CD4-positive, alpha-beta T cell treated with Interleukin-15 for 1 hour (primary cell): ENCODE data around the gene TRPV3.
A peak's percentile ranks its signal among the peaks of the same experiment; 100 is the strongest.
"Not testable (repeated sequence)": the region's sequence is repeated elsewhere in the genome, so short reads cannot be mapped to it uniquely, and the experiment has no call there.

ENCODE experiments used
- DNase-seq: peaks from one replicate; pipeline ENCODE4 v3.0.0-alpha.2; 2020

The TRPV3 gene

GRCh38 chr17:3519472-3519871, 38.1 kb downstream of the TRPV3 start:
- not testable (repeated sequence) for DNase-seq

DNA sequence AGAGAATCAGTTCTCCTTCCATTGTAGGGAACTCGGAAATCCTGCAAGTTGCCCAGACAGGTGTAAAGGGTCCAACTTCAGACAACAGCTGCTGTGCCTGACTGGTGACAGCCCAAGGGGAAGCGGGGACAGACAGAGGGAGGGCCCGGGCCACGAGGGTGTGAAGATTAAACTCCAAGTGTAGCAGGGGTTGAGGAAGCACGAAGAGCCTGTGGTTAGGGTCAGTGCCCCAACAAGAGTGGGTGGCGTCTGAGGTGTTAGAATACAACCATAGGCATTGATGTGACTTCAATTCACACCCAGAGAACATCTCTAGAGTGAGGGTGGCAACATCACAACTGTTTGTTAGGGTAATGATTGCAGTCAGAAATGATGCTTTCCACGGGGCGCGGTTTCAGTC, 42.7 kb downstream of the TRPV3 start:
- DNase-seq: peak; percentile 19

DNA sequence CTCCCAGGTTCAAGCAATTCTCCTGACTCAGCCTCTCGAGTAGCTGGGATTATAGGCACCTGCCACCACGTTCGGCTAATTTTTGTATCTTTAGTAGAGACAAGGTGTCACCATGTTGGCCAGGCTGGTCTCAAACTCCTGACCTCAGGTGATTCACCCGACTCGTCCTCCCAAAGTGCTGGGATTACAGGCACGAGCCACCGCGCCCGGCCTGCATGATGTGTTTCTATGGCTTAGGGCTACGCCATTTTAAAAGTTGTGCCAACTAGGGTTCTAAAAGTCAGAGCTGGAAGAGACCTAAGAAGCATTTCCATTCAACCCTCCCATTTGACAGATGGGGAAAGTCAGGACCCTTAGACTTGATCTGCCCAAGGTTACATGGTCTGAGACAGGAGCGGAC, 43.4 kb downstream of the TRPV3 start:
- DNase-seq: not testable (repeated sequence)

GRCh38 chr17:3513305-3514035, 44.1 kb downstream of the TRPV3 start:
- DNase-seq: no peak

DNA sequence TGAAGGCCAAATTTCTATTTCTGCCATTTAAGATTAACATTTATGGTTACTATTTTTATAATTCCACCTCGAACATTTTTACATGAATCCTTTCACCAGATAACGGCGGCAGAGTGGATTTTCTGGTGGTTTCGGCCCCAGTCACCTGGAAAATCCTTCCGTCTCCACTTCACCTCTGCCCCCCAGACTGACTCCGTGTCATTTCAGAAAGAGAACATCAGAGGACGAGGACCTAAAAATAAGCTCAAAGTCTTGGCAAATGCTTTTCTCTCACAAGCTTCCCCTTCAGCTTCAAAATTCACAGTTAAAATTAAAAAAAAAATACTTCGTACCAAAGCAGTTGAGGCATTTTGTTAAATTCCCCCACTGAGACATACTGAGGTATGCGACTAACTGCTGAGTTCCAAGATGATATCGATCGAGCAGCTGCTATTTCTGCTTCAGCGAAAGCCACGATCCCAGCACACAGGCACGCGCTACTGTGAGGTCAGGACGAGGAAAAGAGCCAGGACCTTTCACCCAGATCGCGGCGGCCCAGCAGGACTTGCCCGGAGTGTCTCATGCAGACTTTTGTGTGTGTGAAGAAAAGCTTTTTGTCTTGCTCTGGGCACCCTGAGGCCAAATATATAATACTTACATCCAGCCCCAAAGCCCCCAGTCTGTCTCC, 45.0 kb downstream of the TRPV3 start:
- DNase-seq: no peak

DNA sequence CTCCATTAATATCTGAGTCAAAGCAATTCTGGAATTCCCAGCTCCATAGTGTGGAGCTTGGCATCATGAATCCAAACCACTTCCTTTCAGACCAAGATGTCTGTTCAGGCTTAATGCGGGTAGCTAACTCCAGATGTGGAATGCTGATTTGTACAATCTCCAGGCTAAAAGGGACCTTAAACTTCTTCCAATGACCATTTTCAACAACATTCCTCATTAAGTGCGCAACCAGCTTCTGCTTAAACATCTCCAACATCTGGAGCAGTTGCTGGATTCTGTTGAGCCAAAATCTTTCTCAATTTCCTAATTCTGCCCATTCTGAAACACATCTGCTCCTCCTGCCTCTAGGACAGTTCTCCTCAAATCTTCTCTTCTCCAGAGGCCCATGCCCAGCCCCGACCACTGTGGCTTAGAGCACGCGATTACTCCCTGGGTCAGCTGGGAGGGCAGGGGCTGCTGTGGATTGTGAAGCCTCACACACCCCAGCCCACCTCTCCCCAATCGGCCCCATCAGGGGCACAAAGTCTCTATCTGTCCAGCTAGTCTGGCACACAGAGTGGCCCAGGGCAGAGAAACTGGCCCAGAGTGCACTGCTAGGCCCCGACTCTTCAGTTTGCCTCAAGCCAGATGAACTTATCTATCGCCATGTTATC, 45.6 kb downstream of the TRPV3 start:
- no peak for DNase-seq

DNA sequence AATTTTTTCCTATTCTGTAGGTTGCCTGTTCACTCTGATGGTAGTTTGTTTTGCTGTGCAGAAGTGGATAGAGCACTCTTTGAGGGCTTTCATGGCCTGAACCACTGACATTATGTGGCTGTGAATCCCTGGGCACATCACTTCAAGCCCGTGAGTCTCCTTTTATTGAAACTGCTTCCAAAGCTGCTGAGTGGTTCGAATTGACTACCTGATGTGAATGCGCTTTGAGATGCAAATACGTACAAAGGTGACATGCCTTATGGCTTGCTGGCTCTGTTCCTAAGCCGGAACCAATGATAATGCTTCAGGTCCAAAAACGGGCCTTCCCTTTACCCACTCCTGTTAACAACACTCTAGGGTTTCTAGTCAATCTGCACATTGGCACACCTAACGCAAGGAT, 47.5 kb downstream of the TRPV3 start:
- no peak for DNase-seq

- DNase-seq: no peak
Observed at GRCh38 chr17:3507869-3508268, 49.7 kb downstream of the TRPV3 start.

DNA sequence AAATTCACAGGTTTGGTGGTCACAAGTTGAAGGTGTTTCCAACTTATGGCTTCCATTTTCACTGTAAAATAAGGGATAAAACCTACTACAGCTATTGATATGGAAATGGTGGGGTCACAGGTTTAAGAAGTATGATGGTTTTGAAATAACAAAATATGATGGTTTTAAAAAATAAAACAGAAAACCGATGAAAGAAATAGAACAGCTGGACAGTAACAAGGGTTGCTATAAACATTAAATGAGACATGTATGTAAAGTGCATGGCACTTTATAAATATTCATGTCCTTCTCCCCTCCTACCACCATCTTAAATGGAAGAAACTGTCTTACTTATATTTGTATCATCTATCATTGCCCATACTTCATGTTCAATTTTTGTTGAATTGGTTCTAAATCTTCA, 50.5 kb downstream of the TRPV3 start:
- DNase-seq: no peak

GRCh38 chr17:3506054-3506453, 51.6 kb downstream of the TRPV3 start:
- no peak for DNase-seq

GRCh38 chr17:3505008-3505407, 52.6 kb downstream of the TRPV3 start:
- DNase-seq: no peak

GRCh38 chr17:3503285-3503684, 54.3 kb downstream of the TRPV3 start:
- DNase-seq: no peak

DNA sequence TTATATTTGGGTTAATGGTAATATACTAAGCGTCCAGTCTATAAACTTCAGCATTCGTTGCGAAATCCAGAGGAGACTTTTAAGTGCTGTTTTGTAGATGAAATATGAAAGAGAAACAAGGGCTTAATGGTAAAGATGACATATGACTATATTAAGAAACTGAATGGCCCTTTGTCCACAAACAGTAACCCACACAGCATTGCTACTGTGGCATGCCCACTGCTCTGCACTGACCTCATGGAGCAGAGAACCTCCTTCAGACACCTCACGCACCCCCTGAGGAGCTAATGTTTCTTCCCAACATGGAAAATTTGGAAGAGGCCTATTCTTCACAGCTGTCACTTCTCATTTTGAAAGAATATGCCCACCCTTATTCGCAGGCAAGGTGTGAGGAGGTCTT, 55.1 kb downstream of the TRPV3 start:
- no peak for DNase-seq

DNA sequence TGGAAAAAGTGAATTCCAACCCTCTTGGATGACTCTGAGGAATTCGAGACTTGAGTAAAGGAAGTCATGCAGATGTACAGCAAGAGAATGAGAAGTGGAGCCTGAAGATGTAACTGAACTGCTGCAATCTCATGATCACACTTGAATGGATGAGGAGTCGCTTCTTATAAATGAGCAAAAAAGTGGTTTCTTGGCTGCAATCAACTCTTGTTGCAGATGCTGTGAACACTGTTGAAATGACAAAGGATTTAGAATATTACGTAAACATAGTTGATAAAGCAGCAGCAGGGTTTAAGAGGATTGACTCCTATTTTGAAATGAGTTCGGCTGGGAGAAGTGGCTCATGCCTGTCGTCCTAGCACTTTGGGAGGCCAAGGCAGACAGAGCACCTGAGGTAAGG, 56.3 kb downstream of the TRPV3 start:
- DNase-seq: no peak

- no peak for DNase-seq
Observed at GRCh38 chr17:3497101-3497500, 60.5 kb downstream of the TRPV3 start.

GRCh38 chr17:3485481-3486068, 72.0 kb downstream of the TRPV3 start:
- no peak for DNase-seq

GRCh38 chr17:3482852-3483251, 74.8 kb downstream of the TRPV3 start:
- DNase-seq: no peak

- DNase-seq: no peak
Observed at GRCh38 chr17:3479988-3480387, 77.6 kb downstream of the TRPV3 start.

DNA sequence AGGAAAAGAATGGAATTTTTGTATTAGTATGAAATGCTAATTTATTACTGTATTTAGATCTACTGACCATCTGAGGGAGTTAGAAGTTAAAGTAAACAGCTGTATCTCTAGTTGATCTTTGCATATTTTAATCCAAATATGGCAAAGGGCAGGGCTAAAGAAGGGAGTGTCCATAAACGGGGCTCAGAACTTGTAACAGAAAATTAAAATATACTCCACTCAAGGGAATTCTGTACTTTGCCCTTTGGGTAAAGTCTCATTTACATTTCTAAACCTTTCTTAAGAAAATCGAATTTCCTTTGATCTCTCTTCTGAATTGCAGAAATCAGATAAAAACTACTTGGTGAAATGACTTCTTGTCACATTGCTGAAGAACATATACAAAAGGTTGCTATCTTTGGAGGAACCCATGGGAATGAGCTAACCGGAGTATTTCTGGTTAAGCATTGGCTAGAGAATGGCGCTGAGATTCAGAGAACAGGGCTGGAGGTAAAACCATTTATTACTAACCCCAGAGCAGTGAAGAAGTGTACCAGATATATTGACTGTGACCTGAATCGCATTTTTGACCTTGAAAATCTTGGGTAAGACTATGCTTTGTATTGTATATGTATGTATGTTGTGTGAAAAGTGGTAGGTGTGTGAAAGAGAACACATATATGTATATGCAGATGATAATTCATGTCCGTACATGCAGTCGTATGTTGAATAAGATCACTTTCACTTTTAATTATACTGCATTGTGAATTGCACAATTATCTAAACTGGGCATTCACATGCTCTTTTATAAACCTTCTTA, 81.6 kb downstream of the TRPV3 start, which contains the start of gene ASPA:
ASPA (plus strand) TSS at position 186 of the 799 bp plus-strand sequence; CDS start at position 349, 163 bp downstream.
- no peak for DNase-seq

GRCh38 chr17:3475251-3475685, 82.3 kb downstream of the TRPV3 start:
- no peak for DNase-seq

DNA sequence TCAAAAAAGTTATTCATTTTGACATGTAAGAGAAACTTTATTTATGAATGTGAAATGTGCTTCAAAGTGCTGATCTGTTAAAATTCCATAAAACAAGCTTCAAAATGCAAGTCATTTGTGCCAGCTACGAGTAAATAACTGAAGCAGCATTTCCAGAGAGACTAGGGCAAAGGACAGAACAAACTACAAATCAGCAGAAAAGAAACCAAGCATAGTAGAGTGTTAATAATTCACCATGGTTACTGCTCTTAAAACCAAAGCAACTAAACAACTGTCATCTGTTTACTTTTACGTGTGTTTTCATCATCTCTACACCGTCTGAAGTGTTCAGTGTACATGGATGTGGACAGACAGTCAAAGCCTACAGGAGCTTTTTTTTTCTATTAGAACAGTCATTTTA, 83.4 kb downstream of the TRPV3 start:
- DNase-seq: no peak

GRCh38 chr17:3472137-3472536, 85.5 kb downstream of the TRPV3 start:
- no peak for DNase-seq

DNA sequence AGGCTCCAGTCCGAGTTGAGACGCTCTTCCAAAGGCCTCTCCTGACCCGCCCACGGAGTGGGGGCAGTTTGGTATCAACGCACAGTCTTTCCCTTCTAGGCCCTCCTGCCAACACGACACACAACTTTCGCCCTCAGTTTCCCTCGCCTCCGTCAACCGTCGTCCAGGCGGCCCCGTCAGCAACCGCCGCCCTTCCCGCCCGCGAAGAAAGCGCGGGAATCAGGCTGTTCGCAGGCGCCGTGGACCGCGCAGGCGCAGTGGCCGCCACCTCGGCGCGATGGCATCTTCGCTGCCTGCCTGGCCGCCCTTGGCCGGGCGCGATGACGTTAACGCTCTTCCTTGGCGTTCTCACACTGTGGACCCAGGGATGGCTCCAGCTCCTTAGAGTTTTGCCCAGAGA, 86.0 kb downstream of the TRPV3 start, which contains the start of gene SPATA22:
SPATA22 (minus strand) TSS at position 221 of the 400 bp plus-strand sequence. CDS start 2,494 bp downstream, outside the sequence.
- DNase-seq: no peak
